ENCODE data around the gene ARL16. TPM values are rescaled to one million over a fixed set of nuclear protein-coding genes. Genes with fewer than 3 reads are reported as not detected.
A peak's percentile ranks its signal among the peaks of the same experiment; 100 is the strongest.

ARL16 gene
- total and polyA plus RNA-seq, 2 donors (not counting 3 experiments of a cell fraction or from before 2014, with no cell fraction given), result 41.4 to 71.7 TPM

- ChIA-PET POLR2A (no interaction called here), CTCF (interaction anchor here (3.0 kb wide), 1 partner anchor 18 kb away, joined by 19 read pairs; the partner anchor contains the start of gene MRPL12)
- FAIRE-seq (no peak), DNase-seq (ENCODE audit: low read depth, low spot score) (peak; percentile 72)
- BruUV-seq (replicated peaks), result TSS peak; percentile 59
- dilution Hi-C loops (cut with MboI; ENCODE audit: extremely low pct_ligation_motif_present, low sequenced_read_pairs) (no loop called here), intact Hi-C loops (cut with micrococcal nuclease) (loop anchor here (1.0 to 2.0 kb wide), 2 partner anchors 18 kb away; partner anchors contain the start of genes CCDC137, MRPL12 and OXLD1)
- Histone ChIP-seq H3K79me2 (ENCODE audit: control insufficient read depth, insufficient read depth, low read length) (peaks cover 73% of the 10 kb centered on the region), H3K9me3 (replicated peaks; ENCODE audit: control insufficient read depth, insufficient read depth, low read length) (no peaks in the 10 kb centered on the region), H3K4me1 (ENCODE audit: control insufficient read depth, extremely low read depth, insufficient read depth, low read length) (peaks cover 16% of the 10 kb centered on the region), H3K36me3 (ENCODE audit: control insufficient read depth in 2 of 2, extremely low read depth in 1 of 2, insufficient read depth in 2 of 2, low read length in 2 of 2) (peaks cover 9 to 40% of the 10 kb centered on the region in 2 experiments), H3K27me3 (ENCODE audit: control insufficient read depth in 2 of 2, insufficient read depth in 2 of 2, low read length in 2 of 2) (no peaks in the 10 kb centered on the region), H2AFZ (ENCODE audit: low read depth, low read length) (no peak overlapping the region), H3K4me3 (replicated peaks in 1 of 3; ENCODE audit: insufficient read depth in 1 of 3, low read depth in 1 of 3, low read length in 3 of 3) (peak overlapping the region; percentile 3 to 93 (median 50)), H4K20me1 (replicated peaks; ENCODE audit: control insufficient read depth, extremely low read depth, insufficient read depth, low read length) (no peaks in the 10 kb centered on the region), H3K4me2 (ENCODE audit: insufficient read depth, low read length) (peak overlapping the region; percentile 48), H3K9me1 (replicated peaks; ENCODE audit: control insufficient read depth, extremely low read depth, insufficient read depth, low read length) (no peaks in the 10 kb centered on the region), H3K27ac (ENCODE audit: insufficient read depth, low read depth, low read length) (peak overlapping the region; percentile 50), H3K9ac (replicated peaks; ENCODE audit: extremely low read depth, insufficient read depth, low read length) (peak overlapping the region; percentile 87)
- TF ChIP-seq, protein P1, sequence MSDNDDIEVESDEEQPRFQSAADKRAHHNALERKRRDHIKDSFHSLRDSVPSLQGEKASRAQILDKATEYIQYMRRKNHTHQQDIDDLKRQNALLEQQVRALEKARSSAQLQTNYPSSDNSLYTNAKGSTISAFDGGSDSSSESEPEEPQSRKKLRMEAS (IDR thresholded peaks at IDR 0.05; ENCODE audit: insufficient read depth, insufficient read length), result peak; percentile 89
- TF ChIP-seq JUN (IDR thresholded peaks at IDR 0.05; ENCODE audit: borderline replicate concordance, insufficient read depth, insufficient read length, low read depth) (peak; percentile 51), EZH2 (IDR thresholded peaks at IDR 0.05; ENCODE audit: borderline replicate concordance, low read depth, low read length, severe bottlenecking) (no peak)
These were observed 880 bp upstream of the ARL16 start for GRCh38 chr17:81684442-81684911.

DNA sequence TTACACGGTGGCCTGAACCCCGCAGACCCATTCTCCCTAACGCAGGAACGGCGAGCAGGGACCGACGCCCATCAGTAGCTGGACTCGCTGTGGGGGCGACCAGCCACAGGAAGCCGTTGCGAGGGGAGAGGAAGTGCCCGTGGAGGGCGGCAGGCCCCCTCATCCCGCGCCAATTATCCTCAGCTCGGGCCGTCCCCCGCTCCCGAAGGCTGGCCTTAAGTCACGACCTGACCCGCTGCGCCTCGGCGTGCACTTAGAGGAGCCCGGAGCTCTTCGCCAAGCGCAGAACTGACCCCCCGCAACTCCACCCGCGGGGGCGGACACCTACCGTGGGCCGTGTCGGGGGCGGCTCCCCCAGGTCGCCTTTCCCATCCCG lies 401 bp downstream of the ARL16 start:
- DNase-seq (ENCODE audit: low read depth, low spot score), result no peak
- Histone ChIP-seq H2AFZ (ENCODE audit: low read depth, low read length) (peak overlapping the region; percentile 39), H3K4me3 (replicated peaks in 1 of 3; ENCODE audit: insufficient read depth in 1 of 3, low read depth in 1 of 3, low read length in 3 of 3) (peak overlapping the region; percentile 46 to 93 (median 66)), H4K20me1 (replicated peaks; ENCODE audit: control insufficient read depth, extremely low read depth, insufficient read depth, low read length) (no peaks in the 10 kb centered on the region), H3K9me1 (replicated peaks; ENCODE audit: control insufficient read depth, extremely low read depth, insufficient read depth, low read length) (no peaks in the 10 kb centered on the region), H3K9ac (replicated peaks; ENCODE audit: extremely low read depth, insufficient read depth, low read length) (peak overlapping the region; percentile 87), H3K4me1 (ENCODE audit: control insufficient read depth, extremely low read depth, insufficient read depth, low read length) (peaks cover 16% of the 10 kb centered on the region), H3K36me3 (ENCODE audit: control insufficient read depth in 2 of 2, extremely low read depth in 1 of 2, insufficient read depth in 2 of 2, low read length in 2 of 2) (peaks cover 6 to 28% of the 10 kb centered on the region in 2 experiments), H3K9me3 (replicated peaks; ENCODE audit: control insufficient read depth, insufficient read depth, low read length) (no peaks in the 10 kb centered on the region), H3K27ac (ENCODE audit: insufficient read depth, low read depth, low read length) (peak overlapping the region; percentile 43), H3K4me2 (ENCODE audit: insufficient read depth, low read length) (peak overlapping the region; percentile 47), H3K79me2 (ENCODE audit: control insufficient read depth, insufficient read depth, low read length) (peaks cover 60% of the 10 kb centered on the region), H3K27me3 (ENCODE audit: control insufficient read depth in 2 of 2, insufficient read depth in 2 of 2, low read length in 2 of 2) (no peaks in the 10 kb centered on the region)
- ChIA-PET CTCF (interaction anchor here (1.2 to 3.0 kb wide), 2 partner anchors 15 to 19 kb away, joined by 4 to 19 read pairs; partner anchors contain the start of gene MRPL12), POLR2A (interaction anchor here (1.0 kb wide), 3 partner anchors 10 to 20 kb away, joined by 3 to 4 read pairs (median 3); partner anchors contain the start of genes CCDC137, MRPL12 and OXLD1)
- intact Hi-C loops (cut with micrococcal nuclease), result loop anchor here (1.0 kb wide), 1 partner anchor 28 kb away; no protein-coding TSS in a partner anchor
- dilution Hi-C loops (cut with MboI; ENCODE audit: extremely low pct_ligation_motif_present, low sequenced_read_pairs), result no loop called here
- TF ChIP-seq, protein P2, sequence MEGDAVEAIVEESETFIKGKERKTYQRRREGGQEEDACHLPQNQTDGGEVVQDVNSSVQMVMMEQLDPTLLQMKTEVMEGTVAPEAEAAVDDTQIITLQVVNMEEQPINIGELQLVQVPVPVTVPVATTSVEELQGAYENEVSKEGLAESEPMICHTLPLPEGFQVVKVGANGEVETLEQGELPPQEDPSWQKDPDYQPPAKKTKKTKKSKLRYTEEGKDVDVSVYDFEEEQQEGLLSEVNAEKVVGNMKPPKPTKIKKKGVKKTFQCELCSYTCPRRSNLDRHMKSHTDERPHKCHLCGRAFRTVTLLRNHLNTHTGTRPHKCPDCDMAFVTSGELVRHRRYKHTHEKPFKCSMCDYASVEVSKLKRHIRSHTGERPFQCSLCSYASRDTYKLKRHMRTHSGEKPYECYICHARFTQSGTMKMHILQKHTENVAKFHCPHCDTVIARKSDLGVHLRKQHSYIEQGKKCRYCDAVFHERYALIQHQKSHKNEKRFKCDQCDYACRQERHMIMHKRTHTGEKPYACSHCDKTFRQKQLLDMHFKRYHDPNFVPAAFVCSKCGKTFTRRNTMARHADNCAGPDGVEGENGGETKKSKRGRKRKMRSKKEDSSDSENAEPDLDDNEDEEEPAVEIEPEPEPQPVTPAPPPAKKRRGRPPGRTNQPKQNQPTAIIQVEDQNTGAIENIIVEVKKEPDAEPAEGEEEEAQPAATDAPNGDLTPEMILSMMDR (IDR thresholded peaks at IDR 0.05; ENCODE audit: extremely low read depth in 1 of 2, insufficient read depth in 1 of 2, low read depth in 1 of 2, low read length in 2 of 2), result no peak
- TF ChIP-seq JUN (IDR thresholded peaks at IDR 0.05; ENCODE audit: borderline replicate concordance, insufficient read depth, insufficient read length, low read depth) (no peak), MYC (IDR thresholded peaks at IDR 0.05; ENCODE audit: low read depth, low read length) (no peak), GATA2 (IDR thresholded peaks at IDR 0.05; ENCODE audit: insufficient read depth, insufficient read length, low read depth, low read length) (no peak), POLR2AphosphoS5 (IDR thresholded peaks at IDR 0.05; ENCODE audit: insufficient read depth, low read depth, low read length) (no peak), POLR2A (IDR thresholded peaks at IDR 0.05; ENCODE audit: low read depth, low read length) (no peak), FOS (IDR thresholded peaks at IDR 0.05; ENCODE audit: borderline replicate concordance, insufficient read depth, low read length) (no peak), EZH2 (IDR thresholded peaks at IDR 0.05; ENCODE audit: borderline replicate concordance, low read depth, low read length, severe bottlenecking) (no peak)
- TF ChIP-seq, protein P1 (IDR thresholded peaks at IDR 0.05; ENCODE audit: insufficient read depth, insufficient read length), result no peak
- no TSS peak for BruUV-seq (replicated peaks)
- no peak for FAIRE-seq

Data from endothelial cell of umbilical vein (primary cell).